HepG2 (cell line): ENCODE results near the gene ZNF276. TPM values are rescaled to one million over a fixed set of nuclear protein-coding genes. Genes with fewer than 3 reads are reported as not detected.
A peak's percentile ranks its signal among the peaks of the same experiment; 100 is the strongest.

Experiments
- BCLAF1 ChIP-seq: fragments of 450-650 bp; IDR thresholded peaks from 2 replicates; pipeline ENCODE4 v1.6.1; 2017; ENCODE audit warnings: mild to moderate bottlenecking
- E2F2 ChIP-seq: sonication (generic); formaldehyde crosslinking; IDR thresholded peaks from 2 replicates; pipeline ENCODE4 v1.4.0; 2020; ENCODE audit warnings: missing genetic modification reagents, borderline replicate concordance
- ETV5 ChIP-seq: IDR thresholded peaks from 2 replicates; pipeline ENCODE4 v1.6.1; 2018; ENCODE audit warnings: missing biosample characterization, missing genetic modification reagents, inconsistent platforms, borderline replicate concordance
- FLYWCH1 ChIP-seq: sonication (generic); formaldehyde crosslinking; IDR thresholded peaks from 2 replicates; pipeline ENCODE4 v1.8.1; 2023; ENCODE audit warnings: mild to moderate bottlenecking, missing genetic modification reagents
- FOXO1 ChIP-seq: sonication (generic); formaldehyde crosslinking; IDR thresholded peaks from 2 replicates; pipeline ENCODE4 v1.4.0; 2020; ENCODE audit warnings: missing genetic modification reagents
- MBD4 ChIP-seq: IDR thresholded peaks from 2 replicates; pipeline ENCODE4 v1.6.1; 2012; ENCODE audit warnings: low read length, inconsistent platforms, borderline replicate concordance
- MYPOP ChIP-seq: sonication (generic); formaldehyde crosslinking; IDR thresholded peaks from 2 replicates; pipeline ENCODE4 v1.8.1; 2023; ENCODE audit warnings: mild to moderate bottlenecking, moderate library complexity, missing genetic modification reagents
- PLRG1 ChIP-seq: fragments of 450-650 bp; conservative IDR thresholded peaks from 2 replicates; pipeline ENCODE4 v1.6.1; 2016
- RELA ChIP-seq: sonication (generic); formaldehyde crosslinking; IDR thresholded peaks from 2 replicates; pipeline ENCODE4 v1.4.0; 2020; ENCODE audit warnings: missing genetic modification reagents
- SP5 ChIP-seq: IDR thresholded peaks from 2 replicates; pipeline ENCODE4 v1.6.1; 2016; ENCODE audit warnings: low read depth, borderline replicate concordance
- TAF15 ChIP-seq: fragments of 200-400 bp; formaldehyde crosslinking; IDR thresholded peaks from one replicate; pipeline ENCODE4 v1.6.1; 2018; ENCODE audit warnings: mild to moderate bottlenecking, low read depth, low read length; ENCODE audit not compliant: poor library complexity, severe bottlenecking
- TOPORS ChIP-seq: sonication (generic); formaldehyde crosslinking; IDR thresholded peaks from 2 replicates; pipeline ENCODE4 v1.8.0; 2023; ENCODE audit warnings: mild to moderate bottlenecking, missing genetic modification reagents
- ZBTB46 ChIP-seq: sonication (generic); formaldehyde crosslinking; IDR thresholded peaks from 2 replicates; pipeline ENCODE4 v1.4.0; 2020; ENCODE audit warnings: mild to moderate bottlenecking, missing genetic modification reagents, borderline replicate concordance
- ZNF205 ChIP-seq: IDR thresholded peaks from 2 replicates; pipeline ENCODE4 v1.6.1; 2018; ENCODE audit warnings: missing biosample characterization, missing genetic modification reagents
- ZNF282 ChIP-seq: fragments of 450-650 bp; IDR thresholded peaks from 2 replicates; pipeline ENCODE4 v1.6.1; 2018; ENCODE audit not compliant: partially characterized antibody
- ZNF558 ChIP-seq: sonication (generic); formaldehyde crosslinking; IDR thresholded peaks from 2 replicates; pipeline ENCODE4 v1.9.0; 2022; ENCODE audit warnings: mild to moderate bottlenecking, missing genetic modification reagents, borderline replicate concordance
- ZNF713 ChIP-seq: sonication (generic); formaldehyde crosslinking; IDR thresholded peaks from 2 replicates; pipeline ENCODE4 v1.4.0; 2020; ENCODE audit warnings: mild to moderate bottlenecking, missing genetic modification reagents
- ZNF747 ChIP-seq: sonication (generic); formaldehyde crosslinking; IDR thresholded peaks from 2 replicates; pipeline ENCODE4 v1.8.1; 2023; ENCODE audit warnings: missing genetic modification reagents, mild to moderate bottlenecking, borderline replicate concordance
- ZNF850 ChIP-seq: sonication (generic); formaldehyde crosslinking; conservative IDR thresholded peaks from 2 replicates; pipeline ENCODE4 v1.9.0; 2021; ENCODE audit warnings: mild to moderate bottlenecking, missing genetic modification reagents
- ZXDC ChIP-seq: sonication (generic); formaldehyde crosslinking; IDR thresholded peaks from 2 replicates; pipeline ENCODE4 v1.5.0; 2020; ENCODE audit warnings: mild to moderate bottlenecking, missing genetic modification reagents
- polyA plus RNA-seq, 8 experiments: library from polyadenylated mRNA; depleted of rRNA in 3 of 8; stranded (reverse) in 7 of 8; unstranded in 1 of 8; fragments of >200 nt; fragmentation: Illumina TruSeq in 4 of 8; extraction: Trizol in 4 of 8; gene quantifications; 2 replicates each; pipeline versions ENCODE4 v1.2.1 to v1.2.3, GENCODE V29; 2011 to 2016; ENCODE audit warnings: low read depth in 4 of 8, missing spikeins in 1 of 8, mixed read lengths in 1 of 8; ENCODE audit not compliant: insufficient read depth in 1 of 8
- total RNA-seq, 5 experiments: library from RNA; depleted of rRNA; stranded (reverse); fragments of >200 nt; fragmentation: Illumina TruSeq; extraction: Trizol; gene quantifications; 2 replicates each; pipeline ENCODE4 v1.2.3, GENCODE V29; 2016; ENCODE audit warnings: low read depth in 1 of 5

Gene ZNF276
- total and polyA plus RNA-seq, 2 of the 13 experiments (the other 11 are each of a cell fraction or from before 2014, with no cell fraction given): 17.7 to 18.0 TPM

- 0 out of 2 replicates have a peak, but pooled peaks have one; percentile 4 for TF ChIP-seq ETV5 (CRISPR knock-in tag)
- peak; percentile 42 for TF ChIP-seq TAF15
- no peak for TF ChIP-seq FLYWCH1 (CRISPR knock-in tag)
- TF ChIP-seq ZNF205 (CRISPR knock-in tag): no peak
- TF ChIP-seq MBD4: no peak
- peak; percentile 65; the same call in 1 of the 2 replicates for TF ChIP-seq E2F2 (CRISPR knock-in tag)
- peak; percentile 66; the same call in 1 of the 2 replicates for TF ChIP-seq ZNF747 (CRISPR knock-in tag)
- TF ChIP-seq MYPOP: no peak; the same call in 1 of the 2 replicates
- TF ChIP-seq ZNF282: no peak
- no peak for TF ChIP-seq ZNF850 (CRISPR knock-in tag)
- TF ChIP-seq RELA (CRISPR knock-in tag): no peak
- no peak; the same call in 1 of the 2 replicates for TF ChIP-seq ZBTB46 (CRISPR knock-in tag)
- no peak; the same call in 1 of the 2 replicates for TF ChIP-seq FOXO1
- TF ChIP-seq ZNF558 (CRISPR knock-in tag): 0 out of 2 replicates have a peak, but pooled peaks have one; percentile 43
- TF ChIP-seq SP5: peak; percentile 93
- TF ChIP-seq TOPORS: peak; percentile 86; the same call in 1 of the 2 replicates
- TF ChIP-seq ZNF713 (CRISPR knock-in tag): peak; percentile 30; the same call in 1 of the 2 replicates
- no peak for TF ChIP-seq PLRG1
- no peak for TF ChIP-seq ZXDC (CRISPR knock-in tag)
- no peak for TF ChIP-seq BCLAF1
These were observed 26.1 kb upstream of the ZNF276 start (continued) for GRCh38 chr16:89695086-89695874.
